ENCODE measurements around the gene DOLPP1. TPM values are rescaled to one million over a fixed set of nuclear protein-coding genes. Genes with fewer than 3 reads are reported as not detected.
"Not testable (repeated sequence)": the region's sequence is repeated elsewhere in the genome, so short reads cannot be mapped to it uniquely, and the experiment has no call there.

DOLPP1 gene
- total RNA-seq, 1 donor from 2014 or later = 15.5 TPM

DNA sequence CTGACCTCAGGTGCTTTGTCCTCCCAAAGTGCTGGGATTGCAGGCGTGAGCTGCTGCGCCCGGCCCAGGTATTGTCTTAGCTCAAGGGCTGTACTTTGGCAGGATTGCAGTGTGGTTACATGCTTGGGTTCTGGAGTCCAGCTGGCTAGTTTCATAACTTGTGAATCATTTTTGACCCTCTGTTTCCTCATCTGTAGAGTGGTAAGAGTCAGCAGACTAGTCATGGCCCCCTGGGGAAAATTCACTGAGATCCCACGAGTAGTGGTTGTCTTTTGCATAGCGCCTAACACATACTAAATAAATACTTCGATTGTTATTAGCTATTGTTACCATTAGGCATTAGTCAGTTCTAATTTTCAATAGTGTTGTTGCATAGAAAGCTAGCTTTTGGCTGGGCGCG is 44.6 kb downstream of the DOLPP1 start:
- Histone ChIP-seq H3K4me3 (ENCODE audit: low read depth, low read length) (no peak overlapping the region), H3K36me3 (ENCODE audit: control insufficient read depth, insufficient read depth, low read length) (no peaks in the 10 kb centered on the region), H3K27me3 (ENCODE audit: control insufficient read depth, insufficient read depth, low read length) (no peaks in the 10 kb centered on the region)
- no peak for DNase-seq (ENCODE audit: low read depth)
- TF ChIP-seq, protein P1, sequence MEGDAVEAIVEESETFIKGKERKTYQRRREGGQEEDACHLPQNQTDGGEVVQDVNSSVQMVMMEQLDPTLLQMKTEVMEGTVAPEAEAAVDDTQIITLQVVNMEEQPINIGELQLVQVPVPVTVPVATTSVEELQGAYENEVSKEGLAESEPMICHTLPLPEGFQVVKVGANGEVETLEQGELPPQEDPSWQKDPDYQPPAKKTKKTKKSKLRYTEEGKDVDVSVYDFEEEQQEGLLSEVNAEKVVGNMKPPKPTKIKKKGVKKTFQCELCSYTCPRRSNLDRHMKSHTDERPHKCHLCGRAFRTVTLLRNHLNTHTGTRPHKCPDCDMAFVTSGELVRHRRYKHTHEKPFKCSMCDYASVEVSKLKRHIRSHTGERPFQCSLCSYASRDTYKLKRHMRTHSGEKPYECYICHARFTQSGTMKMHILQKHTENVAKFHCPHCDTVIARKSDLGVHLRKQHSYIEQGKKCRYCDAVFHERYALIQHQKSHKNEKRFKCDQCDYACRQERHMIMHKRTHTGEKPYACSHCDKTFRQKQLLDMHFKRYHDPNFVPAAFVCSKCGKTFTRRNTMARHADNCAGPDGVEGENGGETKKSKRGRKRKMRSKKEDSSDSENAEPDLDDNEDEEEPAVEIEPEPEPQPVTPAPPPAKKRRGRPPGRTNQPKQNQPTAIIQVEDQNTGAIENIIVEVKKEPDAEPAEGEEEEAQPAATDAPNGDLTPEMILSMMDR (IDR thresholded peaks at IDR 0.05; ENCODE audit: insufficient read depth, low read length, poor library complexity, severe bottlenecking) = no peak

DNA sequence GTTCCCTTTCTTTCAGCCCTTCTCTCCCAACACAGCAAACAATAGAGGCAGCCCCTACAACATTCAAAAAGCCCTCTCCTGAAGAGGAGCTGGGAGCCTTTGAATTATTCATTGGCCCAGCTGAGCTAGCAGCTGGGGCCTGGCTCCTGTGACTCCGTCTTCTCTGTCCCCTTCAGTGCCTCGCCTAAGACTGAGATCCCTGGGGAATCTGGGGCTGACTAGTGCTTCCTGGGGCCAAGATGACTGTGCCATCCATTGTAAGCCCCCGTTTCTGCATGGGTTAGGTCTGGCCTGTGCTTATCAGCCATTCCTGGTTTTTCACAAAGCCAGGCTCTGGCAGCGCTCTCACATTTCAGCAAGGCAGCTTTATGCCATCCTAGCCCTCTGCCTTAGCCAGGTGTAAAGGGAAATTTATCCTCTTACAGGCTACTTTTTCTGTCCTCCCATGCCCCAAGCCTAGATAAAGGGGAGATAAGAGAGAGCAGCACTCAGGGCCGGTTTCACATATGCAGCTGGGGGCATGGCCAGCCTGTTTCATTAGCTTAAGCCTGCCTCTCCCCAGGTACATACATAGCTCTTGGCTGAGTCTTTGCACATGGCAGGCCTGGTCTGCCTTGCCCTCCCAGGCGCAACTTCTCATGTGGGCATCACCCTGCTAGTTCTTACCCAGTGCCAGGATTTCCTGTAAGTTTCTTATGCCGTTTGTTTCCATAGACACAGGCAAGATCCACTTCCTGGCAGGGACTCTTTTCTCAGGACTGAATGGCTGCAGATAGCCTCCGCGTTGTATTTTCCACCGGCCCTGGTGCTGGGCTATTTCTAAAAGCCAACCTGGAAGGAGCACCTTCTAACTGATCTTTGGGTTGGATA is 46.1 kb downstream of the DOLPP1 start:
- no peaks in the 10 kb centered on the region for H3K36me3 ChIP-seq (ENCODE audit: control insufficient read depth, insufficient read depth, low read length)
- H3K4me3 ChIP-seq (ENCODE audit: low read depth, low read length) = no peak overlapping the region
- no peak for DNase-seq (ENCODE audit: low read depth)
- TF ChIP-seq, protein P1 (IDR thresholded peaks at IDR 0.05; ENCODE audit: insufficient read depth, low read length, poor library complexity, severe bottlenecking) = no peak
- H3K27me3 ChIP-seq (ENCODE audit: control insufficient read depth, insufficient read depth, low read length) = no peaks in the 10 kb centered on the region

DNA sequence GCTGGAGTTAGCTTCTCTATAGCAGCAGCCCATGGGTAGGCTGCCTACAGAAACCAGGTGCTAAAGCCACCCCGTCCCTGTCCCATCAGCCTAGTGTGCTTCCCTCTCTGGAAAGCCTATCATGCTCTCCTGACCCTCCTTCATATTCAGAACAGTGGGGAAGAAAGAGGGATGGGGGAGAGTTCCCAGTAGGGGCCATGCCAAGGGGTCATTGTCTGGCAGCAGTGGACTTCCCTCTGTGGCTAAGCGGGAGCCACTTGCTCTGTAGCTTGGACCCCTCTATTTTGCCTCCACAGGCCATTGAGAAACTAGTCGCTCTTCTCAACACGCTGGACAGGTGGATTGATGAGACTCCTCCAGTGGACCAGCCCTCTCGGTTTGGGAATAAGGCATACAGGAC is 47.8 kb downstream of the DOLPP1 start:
- H3K4me3 ChIP-seq (ENCODE audit: low read depth, low read length) = no peak overlapping the region
- no peak for DNase-seq (ENCODE audit: low read depth)
- no peaks in the 10 kb centered on the region for H3K36me3 ChIP-seq (ENCODE audit: control insufficient read depth, insufficient read depth, low read length)
- TF ChIP-seq, protein P1 (IDR thresholded peaks at IDR 0.05; ENCODE audit: insufficient read depth, low read length, poor library complexity, severe bottlenecking) = no peak
- no peaks in the 10 kb centered on the region for H3K27me3 ChIP-seq (ENCODE audit: control insufficient read depth, insufficient read depth, low read length)

DNA sequence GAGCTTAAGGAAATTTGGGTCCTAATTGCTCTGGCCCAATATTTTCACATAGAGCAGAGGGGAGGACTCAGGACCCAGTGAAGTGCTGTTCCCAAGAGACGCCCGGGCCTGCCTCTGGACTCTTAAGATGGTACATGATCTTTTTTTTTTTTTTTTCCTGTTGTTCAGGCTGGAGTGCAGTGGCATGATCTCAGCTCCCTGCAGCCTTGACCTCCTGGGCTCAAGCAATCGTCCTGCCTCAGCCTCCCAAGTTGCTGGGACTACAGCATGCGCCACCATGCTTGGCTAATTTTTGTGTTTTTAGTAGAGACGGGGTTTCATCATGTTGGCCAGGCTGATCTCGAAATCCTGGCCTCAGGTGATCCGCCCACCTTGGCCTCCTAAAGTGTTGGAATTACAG is 49.4 kb downstream of the DOLPP1 start:
- H3K4me3 ChIP-seq (ENCODE audit: low read depth, low read length); DNase-seq (ENCODE audit: low read depth); H3K27me3 ChIP-seq (ENCODE audit: control insufficient read depth, insufficient read depth, low read length); H3K36me3 ChIP-seq (ENCODE audit: control insufficient read depth, insufficient read depth, low read length): not testable (repeated sequence)

DNA sequence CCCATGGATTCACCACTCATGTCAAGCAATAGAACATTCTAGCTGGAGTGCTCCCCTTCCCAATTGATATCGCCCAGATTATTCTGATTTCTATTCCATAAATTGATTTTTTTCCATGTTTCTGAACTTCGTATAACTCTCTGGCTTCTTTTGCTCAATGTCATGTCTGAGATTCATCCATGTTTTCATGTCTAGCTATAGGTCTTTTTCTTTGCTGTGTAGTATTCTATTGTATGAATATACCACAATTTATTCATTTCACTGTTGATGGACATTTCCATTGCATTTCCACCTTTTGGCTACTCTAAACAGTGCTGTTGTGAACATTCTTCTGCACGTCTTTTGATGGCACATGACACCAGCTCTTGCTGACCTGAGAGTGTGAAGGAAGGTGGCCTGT is 49.9 kb downstream of the DOLPP1 start:
- no peaks in the 10 kb centered on the region for H3K36me3 ChIP-seq (ENCODE audit: control insufficient read depth, insufficient read depth, low read length)
- no peak overlapping the region for H3K4me3 ChIP-seq (ENCODE audit: low read depth, low read length)
- TF ChIP-seq, protein P1 (IDR thresholded peaks at IDR 0.05; ENCODE audit: insufficient read depth, low read length, poor library complexity, severe bottlenecking) = no peak
- no peak for DNase-seq (ENCODE audit: low read depth)
- no peaks in the 10 kb centered on the region for H3K27me3 ChIP-seq (ENCODE audit: control insufficient read depth, insufficient read depth, low read length)

DNA sequence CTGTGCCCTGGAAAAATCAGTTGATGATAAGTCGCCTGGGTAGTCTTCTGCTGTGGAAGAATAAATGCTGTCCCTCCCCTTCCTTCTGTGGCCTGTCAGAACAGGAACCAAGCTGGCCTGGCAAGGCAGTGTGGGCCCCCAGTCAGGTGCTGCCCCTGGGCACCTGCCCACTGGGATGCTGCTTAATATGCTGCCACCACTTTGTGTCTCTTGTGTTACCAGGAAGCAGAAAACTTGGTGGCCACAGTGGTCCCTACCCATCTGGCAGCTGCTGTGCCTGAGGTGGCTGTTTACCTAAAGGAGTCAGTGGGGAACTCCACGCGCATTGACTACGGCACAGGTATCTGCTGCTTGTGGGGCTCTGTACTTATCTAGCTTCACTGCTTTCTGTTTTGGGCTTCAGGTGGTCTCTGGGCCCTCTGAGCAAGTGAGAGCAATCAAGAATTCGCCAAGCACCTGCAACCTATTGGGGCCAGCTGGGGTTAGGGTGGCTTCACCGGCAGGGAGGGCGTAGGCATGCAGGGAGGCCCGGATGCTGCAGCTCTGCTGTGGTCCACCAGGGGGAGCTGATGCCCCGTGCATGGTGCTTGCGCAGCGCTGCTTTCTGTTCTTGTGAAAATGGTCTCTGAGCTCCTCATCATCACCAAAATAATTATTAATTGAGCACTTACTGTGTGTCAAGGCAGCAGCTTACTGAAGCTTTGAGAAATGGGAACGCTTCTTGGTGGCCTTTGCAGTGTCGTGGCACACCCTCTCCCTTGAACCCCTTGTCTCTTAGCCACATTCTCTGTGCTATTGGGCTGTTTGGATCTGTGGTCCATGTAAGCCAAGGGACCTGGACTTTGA is 50.6 kb downstream of the DOLPP1 start:
- Histone ChIP-seq H3K27me3 (ENCODE audit: control insufficient read depth, insufficient read depth, low read length) (no peaks in the 10 kb centered on the region), H3K36me3 (ENCODE audit: control insufficient read depth, insufficient read depth, low read length) (no peaks in the 10 kb centered on the region), H3K4me3 (ENCODE audit: low read depth, low read length) (no peak overlapping the region)
- DNase-seq (ENCODE audit: low read depth) = no peak
- TF ChIP-seq, protein P1 (IDR thresholded peaks at IDR 0.05; ENCODE audit: insufficient read depth, low read length, poor library complexity, severe bottlenecking) = peak; percentile 99

Data from kidney epithelial cell (primary cell).